GM19351 (cell line): ENCODE data around the gene FAU.
"Not testable (repeated sequence)": the region's sequence is repeated elsewhere in the genome, so short reads cannot be mapped to it uniquely, and the experiment has no call there.

Source experiments
- ATAC-seq: cut with Tn5 transposase; IDR thresholded peaks from one replicate; pipeline ENCODE4 v1.9.1; 2021; ENCODE audit warnings: mild to moderate bottlenecking, moderate library complexity; ENCODE audit not compliant: unreplicated experiment

The FAU gene

GRCh38 chr11:65124480-65125196 lies 2.7 kb upstream of the FAU start:
- ATAC-seq: no peak

- no peak for ATAC-seq
Observed at GRCh38 chr11:65121447-65121864, 478 bp downstream of the FAU start.

- no peak for ATAC-seq
Observed at GRCh38 chr11:65120831-65121230, 1.1 kb downstream of the FAU start.

GRCh38 chr11:65119670-65119995 lies 2.3 kb downstream of the FAU start:
- no peak for ATAC-seq

- not testable (repeated sequence) for ATAC-seq
Observed at GRCh38 chr11:65118891-65119669, 2.9 kb downstream of the FAU start.

GRCh38 chr11:65118097-65118837 lies 3.7 kb downstream of the FAU start:
- no peak for ATAC-seq

- peak; percentile 59 for ATAC-seq
Observed at GRCh38 chr11:65117206-65118096, 4.5 kb downstream of the FAU start, which contains the start of gene ZNHIT2. ZNHIT2 (minus strand) TSS chr11:65117701; CDS start chr11:65117653, 48 bp downstream.

GRCh38 chr11:65116370-65117205 lies 5.3 kb downstream of the FAU start:
- ATAC-seq: no peak

GRCh38 chr11:65115361-65116082 lies 6.4 kb downstream of the FAU start:
- no peak for ATAC-seq

GRCh38 chr11:65114538-65115171 lies 7.3 kb downstream of the FAU start:
- no peak for ATAC-seq

GRCh38 chr11:65113839-65114238 lies 8.1 kb downstream of the FAU start:
- no peak for ATAC-seq

GRCh38 chr11:65113361-65113756 lies 8.6 kb downstream of the FAU start:
- no peak for ATAC-seq

GRCh38 chr11:65112546-65113360 lies 9.2 kb downstream of the FAU start:
- ATAC-seq: peak; percentile 37

GRCh38 chr11:65111744-65112545 lies 10.0 kb downstream of the FAU start, which contains the start of gene TM7SF2:
TM7SF2 (plus strand) TSS chr11:65111872; CDS start chr11:65112016, 144 bp downstream.
- peak; percentile 70 for ATAC-seq

GRCh38 chr11:65111159-65111743 lies 10.7 kb downstream of the FAU start:
- no peak for ATAC-seq

GRCh38 chr11:65110354-65110861 lies 11.5 kb downstream of the FAU start:
- peak; percentile 35 for ATAC-seq
